Uterus (tissue), 2 donors: ENCODE data around the gene DSN1.

Experiments used
- POLR2A ChIP-seq, 2 donors: fragments of 450-650 bp; IDR thresholded peaks; one replicate each; pipeline ENCODE4 v1.6.1; 2016; ENCODE audit warnings: antibody characterized with exemption in 2 of 2, mild to moderate bottlenecking in 1 of 2, moderate library complexity in 1 of 2
- TF ChIP-seq, protein P1 (sequence below), 4 experiments: fragments of 200-600 bp in 2 of 4; fragments of 450-650 bp in 2 of 4; sonication (generic) in 2 of 4; IDR thresholded peaks; one replicate each; pipeline ENCODE4 v1.5.1; 2016 to 2019; ENCODE audit warnings: antibody characterized with exemption in 4 of 4, mild to moderate bottlenecking in 2 of 4, moderate library complexity in 1 of 4

DNA sequence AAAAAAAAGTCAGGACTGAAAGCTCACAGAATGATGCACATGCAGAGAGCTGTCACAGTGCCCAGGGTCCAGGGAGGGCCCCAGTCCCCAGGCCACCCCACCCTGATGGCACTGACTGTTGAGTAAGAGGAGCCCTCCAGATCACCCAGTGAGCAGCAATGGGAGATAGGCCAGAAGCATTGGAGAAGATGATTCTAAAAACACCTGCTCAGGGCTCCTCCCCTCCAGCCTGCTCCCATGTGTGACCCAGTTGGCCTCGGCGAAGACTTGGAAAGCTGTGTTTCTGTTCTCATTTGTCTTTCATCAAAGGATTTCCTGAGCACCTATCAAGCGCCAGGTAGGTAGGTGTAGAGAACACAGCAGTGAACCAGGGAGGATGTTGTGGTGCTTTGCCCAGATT lies 43.9 kb upstream of the DSN1 start:
- TF ChIP-seq, protein P1, sequence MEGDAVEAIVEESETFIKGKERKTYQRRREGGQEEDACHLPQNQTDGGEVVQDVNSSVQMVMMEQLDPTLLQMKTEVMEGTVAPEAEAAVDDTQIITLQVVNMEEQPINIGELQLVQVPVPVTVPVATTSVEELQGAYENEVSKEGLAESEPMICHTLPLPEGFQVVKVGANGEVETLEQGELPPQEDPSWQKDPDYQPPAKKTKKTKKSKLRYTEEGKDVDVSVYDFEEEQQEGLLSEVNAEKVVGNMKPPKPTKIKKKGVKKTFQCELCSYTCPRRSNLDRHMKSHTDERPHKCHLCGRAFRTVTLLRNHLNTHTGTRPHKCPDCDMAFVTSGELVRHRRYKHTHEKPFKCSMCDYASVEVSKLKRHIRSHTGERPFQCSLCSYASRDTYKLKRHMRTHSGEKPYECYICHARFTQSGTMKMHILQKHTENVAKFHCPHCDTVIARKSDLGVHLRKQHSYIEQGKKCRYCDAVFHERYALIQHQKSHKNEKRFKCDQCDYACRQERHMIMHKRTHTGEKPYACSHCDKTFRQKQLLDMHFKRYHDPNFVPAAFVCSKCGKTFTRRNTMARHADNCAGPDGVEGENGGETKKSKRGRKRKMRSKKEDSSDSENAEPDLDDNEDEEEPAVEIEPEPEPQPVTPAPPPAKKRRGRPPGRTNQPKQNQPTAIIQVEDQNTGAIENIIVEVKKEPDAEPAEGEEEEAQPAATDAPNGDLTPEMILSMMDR (IDR thresholded peaks at IDR 0.05) = no peak
- no peak for TF ChIP-seq POLR2A (IDR thresholded peaks at IDR 0.05)
